COLO668 (cell line): Measurements from ENCODE around the gene HOXA9.
A peak's percentile ranks its signal among the peaks of the same experiment; 100 is the strongest.

Source experiments
- DNase-seq: peaks from one replicate; lab custom pipeline; 2025; ENCODE audit not compliant: unreplicated experiment; lab: John Stamatoyannopoulos, UW

Gene HOXA9

DNA sequence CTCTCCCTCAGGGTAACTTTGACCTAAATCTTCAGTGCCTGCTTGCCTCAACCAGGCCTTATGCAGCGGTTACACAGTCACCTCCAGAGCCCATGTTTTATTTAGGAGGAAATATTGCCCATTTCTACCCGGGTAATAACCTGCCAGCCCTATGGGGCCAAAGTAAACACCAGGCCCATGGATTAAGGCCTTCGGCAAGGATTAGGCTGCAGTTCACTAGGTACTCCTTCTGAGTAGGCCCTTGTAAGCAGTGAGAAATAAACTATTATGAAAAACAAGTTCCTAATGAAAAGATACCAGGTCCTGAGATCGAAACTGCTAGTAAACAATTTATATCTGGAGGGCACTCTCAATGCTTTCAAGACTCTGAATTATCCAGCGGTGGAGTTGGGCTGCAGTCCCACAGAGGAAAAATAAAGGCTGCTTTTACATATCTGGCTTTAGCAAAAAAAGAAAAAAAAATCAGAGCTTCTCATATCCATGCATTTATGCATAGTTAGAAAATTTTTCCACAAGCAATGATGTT is 12.5 kb upstream of the HOXA9 start:
- DNase-seq: no peak

DNA sequence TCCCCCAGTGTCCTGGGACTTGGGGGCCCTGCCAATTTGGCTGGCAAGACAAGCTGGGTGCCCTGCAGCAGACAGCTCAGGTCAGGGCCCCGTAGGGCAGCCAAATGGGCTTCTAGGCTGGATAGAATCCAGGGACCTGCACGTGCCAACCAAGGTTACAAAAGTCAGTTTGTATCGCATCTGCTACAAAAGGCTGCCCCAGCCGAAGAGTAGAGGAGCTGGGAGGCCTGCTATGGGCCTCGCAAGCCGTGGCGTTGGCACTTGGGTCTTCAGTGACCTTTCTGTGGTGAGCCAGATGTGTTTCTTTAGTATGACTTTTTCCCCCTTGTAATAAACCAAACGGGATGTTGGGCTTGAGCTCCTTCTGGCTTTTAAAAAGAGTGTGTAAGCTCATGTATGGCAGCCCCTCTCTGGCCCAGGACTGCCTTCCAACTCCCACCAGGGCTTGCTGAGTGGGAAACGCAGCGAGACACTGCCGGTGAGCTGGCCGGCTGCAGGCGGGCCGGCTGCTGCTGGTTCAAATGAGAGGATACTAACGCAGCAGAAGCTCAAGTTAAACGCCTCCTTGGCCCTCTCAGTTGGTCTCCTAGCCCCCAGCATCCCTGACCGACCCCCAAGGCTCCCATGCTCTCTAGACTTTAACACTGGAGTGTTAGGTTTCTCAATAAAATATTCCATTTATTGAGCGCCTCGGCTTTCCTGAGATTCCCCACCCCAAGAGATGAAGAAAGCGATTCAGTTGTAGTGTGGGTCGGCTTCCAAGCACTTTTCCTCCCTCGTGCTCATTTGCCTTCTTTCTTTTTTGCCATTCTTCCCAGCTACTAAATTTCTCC is 11.8 kb upstream of the HOXA9 start:
- DNase-seq: no peak

DNA sequence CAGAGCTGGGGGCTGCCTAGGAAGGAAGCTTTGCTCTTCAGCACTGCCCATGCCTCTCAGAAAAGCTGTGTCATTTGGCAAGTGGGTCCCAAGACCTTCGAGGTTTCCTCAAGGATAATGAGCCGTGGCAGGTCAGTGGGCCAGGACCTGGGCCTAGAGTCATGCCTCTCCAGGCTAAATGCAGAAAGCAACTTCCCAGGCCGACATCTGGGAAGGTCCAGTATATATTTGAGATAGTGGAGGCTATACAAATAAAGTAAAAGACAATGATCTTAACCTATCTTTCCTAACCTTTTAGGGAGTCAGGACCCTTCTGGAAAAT is 11.1 kb upstream of the HOXA9 start:
- no peak for DNase-seq

DNA sequence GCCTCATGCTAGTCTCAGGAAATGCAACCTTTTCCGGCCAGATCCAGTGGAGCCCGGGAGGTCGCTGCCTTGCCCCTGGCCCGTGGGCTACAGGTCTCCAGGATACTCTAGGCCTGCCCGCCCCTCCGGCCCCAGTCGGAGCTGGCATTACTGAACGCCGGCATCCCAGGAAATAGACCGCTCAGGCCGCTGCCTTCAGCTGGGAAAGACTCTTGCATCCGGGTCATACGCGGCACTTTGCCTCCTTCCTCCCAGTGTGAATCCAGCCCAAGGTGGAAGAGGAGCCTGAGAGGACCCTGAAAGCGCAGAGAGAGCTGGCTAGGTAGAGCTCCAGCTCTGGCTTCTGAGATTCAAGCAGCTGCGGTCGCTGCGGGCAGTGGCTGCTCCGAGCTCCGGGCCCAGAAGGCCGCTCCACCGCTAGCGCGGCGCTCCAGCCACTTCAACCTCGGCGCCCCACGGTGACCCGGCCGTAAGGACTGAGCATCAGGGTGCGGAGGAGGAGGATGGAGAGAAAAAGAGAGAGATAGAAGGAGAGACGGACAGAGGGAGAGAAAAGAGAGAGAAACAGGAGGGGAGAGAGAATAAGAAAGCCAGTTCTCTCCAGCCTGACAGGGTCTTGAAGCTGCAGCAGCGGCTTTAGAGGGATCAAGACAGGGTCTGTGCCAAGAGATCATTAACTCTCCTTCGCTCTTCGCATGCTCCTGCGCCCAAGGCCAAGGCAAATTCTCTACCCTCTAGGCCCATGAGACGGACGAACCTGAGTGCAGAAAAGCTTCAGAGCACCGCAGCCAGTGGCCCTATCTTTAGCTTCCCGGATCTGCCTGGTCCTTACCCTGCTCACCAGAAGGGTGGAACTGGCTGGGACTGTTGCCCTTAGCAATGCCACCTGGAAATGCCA is 10.5 kb upstream of the HOXA9 start:
- DNase-seq: no peak

DNA sequence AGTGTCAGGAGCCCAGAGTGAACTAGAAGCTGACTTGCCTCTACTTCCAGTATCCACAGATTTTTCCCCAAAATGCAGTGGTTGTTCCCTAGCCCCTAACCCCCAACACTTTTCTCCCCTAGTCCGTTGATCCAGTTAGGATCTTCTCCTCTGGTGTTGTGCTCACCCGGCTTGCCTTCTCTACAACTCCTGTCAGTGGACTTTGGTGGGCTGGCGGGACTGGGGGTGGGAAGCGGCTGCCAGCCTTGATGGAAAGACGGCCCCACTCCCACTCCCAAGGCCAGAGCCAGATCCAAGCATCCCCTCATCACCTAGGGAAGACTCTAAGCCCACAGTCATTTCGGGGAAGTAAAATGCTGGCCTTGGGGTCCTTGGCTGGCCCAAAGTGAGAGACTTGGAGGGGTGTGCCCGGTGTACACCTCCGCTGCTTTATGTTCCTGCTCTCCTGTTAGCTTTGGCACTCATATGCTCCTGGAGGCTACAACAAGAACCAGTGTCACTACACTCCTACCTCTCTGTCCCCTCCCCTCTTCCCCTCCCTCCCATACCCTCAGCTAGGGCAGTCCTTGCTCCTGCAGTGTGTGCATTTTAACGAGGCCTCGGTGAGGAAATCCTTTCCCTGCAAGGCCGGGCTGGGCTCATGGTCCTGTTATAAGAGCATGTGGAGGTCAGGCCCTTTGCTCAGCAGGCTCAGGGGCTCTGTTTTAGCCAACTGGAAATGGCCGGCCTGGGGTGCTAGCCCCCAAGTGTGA is 9.7 kb upstream of the HOXA9 start:
- no peak for DNase-seq

DNA sequence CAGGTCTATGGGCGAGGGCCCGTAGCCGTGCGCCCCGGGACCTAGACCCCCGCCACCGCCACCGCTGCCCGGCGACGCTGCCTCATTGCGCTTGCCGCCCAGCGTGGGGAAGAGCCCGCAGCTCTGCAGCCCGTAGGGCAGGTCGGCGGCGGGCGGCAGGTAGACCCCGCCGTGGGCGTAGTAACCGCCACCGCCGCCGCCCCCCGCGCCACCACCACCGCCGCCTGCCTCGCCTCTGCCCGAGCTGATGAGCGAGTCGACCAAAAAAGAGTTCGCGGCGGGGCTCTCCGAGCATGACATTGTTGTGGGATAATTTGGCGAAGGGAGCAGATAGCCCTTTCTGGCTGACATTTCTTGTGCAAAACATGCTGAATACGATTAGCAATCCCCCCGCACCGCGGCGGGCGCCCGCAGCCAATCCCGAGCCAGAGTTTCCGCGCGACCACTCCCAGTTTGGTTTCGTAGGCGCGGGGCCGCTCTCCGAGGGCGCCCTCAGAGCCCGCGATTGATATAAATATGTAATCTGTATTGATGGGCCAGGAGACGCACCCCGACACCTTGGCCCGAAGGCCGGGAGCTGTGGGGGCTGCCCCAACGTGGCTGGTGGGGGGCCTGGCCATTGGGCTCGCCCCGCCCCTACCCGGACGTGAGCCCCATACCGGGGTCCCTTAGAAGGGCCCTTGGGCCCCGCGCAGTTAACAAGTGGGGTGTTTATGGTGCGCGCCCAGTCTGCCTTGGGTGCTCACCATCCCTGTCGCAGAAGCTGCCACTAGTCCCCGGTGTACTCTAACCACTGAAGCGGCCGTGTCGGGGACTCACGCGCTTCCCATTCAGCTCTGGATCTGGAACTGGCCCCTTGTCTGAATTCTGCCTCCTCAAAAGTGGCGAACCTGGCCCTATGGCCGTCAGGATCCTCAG is 8.9 kb upstream of the HOXA9 start, which contains the start of gene HOXA10:
Gene HOXA10, minus strand, starts transcription at position 365 of the 918 bp plus-strand sequence. Its CDS starts 14 bp downstream, at position 351.
- peak; percentile 84 for DNase-seq

DNA sequence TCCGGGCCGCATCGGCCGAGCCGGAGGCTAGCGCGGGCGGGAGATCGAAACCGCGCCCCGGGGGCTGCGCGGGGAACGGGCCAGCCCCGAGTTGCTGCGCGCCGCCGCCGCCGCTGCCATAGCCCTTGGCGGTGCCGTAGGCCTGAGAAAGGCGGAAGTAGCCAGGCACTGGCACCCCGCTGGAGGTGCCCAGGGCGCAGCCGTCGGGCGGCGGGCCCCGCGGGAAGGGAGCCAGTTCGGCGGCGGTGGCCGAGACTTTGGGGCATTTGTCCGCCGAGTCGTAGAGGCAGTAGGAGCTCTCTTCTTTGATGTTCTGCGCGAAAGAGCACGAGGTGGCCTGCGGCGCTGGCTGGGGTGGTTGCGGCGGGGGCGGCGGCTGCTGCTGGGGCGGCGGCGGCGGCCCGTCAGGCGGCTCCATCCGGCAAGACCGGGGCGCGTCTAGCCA is 8.2 kb upstream of the HOXA9 start:
- peak; percentile 86 for DNase-seq

DNA sequence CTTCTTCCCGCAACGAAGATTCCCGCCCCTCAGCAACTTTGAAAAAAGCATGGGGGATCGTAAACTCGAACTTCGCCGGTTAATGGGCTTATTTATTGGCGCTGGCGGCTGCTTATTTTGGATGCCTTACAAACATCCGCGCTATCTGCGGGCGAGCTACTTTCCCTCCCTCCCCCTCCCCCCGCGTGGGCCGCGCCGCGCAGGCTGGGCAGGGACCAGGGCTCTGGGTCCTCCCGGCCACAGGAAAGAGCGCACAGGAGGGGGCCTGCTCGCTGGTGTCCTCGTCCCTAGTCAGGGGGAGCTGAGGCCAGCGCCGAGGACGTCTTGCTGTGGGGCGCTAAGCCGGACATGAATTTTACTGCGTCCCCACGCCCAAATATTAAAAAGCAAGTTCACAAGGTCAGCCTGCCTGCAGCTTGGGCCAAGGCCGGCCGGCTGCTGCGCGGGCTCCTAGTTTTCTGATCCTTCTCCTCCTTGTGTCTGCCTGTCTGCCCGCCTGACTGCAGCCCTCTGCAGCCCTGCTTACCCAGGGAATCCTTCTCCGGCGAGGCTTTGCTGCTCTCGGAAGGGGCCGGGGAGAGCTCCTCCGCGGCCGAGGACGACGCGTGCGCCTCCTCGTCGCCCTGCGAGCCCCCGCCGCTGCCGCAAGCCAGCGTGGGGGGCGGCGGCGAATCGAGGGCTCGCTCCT is 7.6 kb upstream of the HOXA9 start:
- DNase-seq: peak; percentile 92

DNA sequence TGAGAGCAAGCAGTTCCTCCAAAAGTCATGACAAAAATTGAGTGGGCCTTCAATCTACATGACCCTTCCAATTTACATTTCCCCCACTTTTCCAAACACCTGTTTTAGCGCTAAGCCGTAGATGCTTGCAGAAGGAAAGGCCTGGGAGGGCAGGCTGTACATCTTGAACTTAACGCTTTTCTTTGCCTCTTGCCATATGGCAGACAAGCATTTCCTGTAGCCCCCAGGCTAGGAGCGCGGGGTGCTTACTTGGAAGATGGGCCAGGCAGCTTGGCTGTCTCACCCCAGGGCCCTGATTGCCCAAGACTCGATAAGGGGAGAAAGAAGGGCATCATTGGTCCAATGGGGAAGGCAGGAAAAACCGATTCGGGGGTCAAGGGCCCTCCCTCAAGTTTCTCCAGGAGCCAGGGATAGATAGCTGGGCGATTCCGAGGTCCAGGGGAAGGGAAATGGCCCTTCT is 7.0 kb upstream of the HOXA9 start:
- DNase-seq: no peak

DNA sequence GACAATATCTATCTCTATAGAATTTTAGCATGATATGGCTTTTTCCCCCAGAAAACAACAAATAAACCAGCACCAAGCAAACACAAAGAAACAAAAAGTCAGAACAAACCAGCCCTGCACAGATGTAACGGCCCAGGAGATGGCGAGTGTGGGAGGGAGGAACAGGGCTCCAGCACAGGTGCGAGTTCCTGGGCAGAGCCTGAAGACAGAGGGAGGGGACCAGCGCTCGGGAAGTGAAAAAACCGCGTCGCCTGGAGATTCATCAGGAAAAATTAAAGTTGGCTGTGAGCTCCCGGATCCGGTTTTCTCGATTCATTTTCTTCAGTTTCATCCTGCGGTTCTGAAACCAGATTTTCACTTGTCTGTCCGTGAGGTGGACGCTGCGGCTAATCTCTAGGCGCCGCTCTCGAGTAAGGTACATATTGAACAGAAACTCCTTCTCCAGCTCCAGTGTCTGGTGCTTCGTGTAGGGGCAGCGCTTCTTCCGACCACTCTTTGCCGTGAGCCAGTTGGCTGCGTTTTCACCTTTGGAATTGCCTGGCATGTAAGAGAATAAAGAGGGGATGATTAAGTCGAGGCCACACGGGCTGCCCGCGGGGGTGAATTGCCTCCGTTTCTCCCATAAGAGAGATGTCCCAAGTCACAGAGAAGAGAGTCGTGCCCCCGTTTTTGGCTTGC is 6.4 kb upstream of the HOXA9 start:
- peak; percentile 73 for DNase-seq

DNA sequence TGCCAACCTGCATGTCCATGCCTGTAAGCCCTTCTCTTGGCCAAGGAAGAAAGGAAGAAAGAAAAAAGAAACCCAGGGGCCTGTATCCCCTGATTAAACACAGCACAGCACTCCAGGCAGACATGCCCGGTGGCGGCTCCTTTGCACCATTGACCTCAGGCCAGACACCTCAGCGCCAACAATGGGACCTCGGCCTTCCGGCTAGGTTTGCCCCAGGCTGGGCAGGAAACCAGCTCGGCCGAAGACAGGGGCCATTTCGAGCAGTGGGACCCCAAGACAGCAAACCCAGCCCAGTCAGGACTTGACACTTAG is 5.9 kb upstream of the HOXA9 start:
- DNase-seq: peak; percentile 70

DNA sequence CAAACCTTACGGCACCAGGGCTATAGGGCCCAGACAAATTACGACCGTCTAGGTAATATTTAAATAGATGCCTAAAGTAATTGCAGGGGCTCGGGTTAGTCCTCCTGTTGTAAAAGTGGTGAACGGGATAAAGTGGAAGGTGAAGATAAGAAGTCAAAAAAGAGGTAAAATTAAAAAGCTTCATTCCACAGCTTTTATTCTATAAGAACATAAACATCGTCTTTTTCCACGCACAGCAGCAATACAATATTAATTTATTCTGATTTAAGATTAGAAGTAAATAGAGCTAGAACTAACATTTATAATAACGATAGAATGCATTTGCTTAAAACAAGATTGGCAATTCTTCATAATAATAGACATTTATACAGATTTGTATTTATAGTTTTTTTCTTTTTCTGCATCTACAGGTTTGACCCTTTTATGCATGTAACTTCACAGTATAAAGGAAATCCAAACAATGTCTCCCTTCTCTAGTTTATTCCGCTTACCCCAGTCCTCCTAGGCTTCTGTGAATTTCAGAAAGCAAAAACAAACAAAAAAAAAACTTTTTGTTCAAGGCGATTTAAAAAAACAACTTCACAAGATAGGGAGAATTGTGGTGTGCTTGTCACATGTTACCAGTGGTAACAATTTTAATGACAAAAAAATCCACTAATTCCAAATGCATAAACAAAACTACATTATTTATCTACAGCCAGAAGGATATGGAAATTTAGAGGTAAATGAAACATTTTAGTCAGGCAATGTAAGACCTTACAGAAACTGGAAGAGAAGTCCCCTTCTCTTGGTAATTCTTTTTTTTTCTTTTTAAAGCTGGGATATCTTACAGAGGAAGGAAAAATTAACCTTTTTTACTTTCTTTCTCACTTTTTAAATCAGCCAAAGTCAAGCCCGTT is 5.3 kb upstream of the HOXA9 start:
- DNase-seq: no peak

DNA sequence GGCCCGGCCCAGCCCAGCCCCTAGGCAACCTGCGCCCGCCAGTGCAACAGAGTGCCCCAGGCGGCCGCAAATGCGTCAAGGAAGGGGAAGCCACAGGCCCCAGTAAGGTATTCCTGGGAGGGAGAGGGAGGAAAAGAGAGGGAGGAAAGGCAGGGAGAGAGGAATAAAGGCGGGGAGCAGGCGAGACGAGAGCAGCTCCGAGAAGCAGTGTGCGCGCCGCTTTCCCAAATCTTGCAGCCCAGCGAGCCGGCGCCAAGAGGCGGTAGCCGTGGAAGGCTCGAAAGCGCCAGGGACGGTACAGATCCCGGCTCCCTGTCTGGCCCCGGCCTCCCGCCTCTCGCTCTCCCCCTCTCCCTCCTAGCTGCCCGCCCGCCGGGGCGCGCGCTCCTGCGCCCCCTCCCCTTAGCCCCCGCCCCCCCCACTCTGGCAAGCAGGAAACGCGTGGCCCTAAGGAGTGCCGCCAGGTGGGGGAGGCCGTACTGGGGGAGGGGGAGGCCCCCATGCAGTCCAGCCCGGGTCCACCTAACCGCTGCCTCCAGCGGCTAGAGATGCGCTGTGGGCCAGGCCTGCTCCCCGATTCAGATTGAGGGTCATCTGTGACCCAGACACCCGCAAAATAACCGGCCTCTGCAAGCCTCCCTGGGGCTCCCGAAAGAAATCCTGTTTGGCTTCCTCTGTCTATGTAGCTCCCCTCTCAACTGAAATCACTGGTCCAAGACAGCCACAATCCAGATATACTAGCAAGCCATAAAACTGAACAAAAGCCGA is 4.5 kb upstream of the HOXA9 start:
- DNase-seq: peak; percentile 85

DNA sequence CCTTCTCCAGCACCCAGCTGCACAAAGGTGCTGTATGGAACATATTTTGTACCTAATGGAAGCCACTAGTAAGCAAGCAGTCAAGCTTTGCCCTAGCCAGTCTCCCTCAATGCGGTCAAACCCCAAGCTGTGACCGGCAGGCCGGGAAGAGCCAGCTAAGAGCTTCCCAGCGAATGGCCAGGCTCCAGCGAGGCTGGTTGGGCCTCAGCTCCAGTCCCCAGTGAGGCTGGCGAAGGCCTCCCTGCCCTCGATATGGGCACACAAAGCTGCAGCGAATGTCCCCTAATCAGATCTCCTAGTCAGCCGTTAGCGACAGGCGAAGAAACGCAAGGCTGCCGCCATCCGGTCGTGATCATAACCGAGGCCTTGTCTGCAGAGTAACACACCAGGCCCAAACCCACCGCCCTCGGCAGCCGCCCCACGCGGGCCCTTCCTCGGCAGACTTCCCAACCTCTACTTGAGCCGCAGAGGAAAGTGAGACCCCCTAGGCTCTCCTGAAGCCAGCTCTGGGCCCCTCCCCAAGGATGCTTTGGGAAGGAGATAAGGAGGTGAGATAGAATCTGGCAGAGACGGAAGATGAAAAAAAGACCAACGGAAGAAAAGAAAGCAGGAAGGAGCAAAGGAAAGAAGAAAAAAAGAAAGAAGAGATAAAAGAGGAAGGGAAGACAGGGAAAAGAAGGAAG is 3.1 kb upstream of the HOXA9 start:
- no peak for DNase-seq

DNA sequence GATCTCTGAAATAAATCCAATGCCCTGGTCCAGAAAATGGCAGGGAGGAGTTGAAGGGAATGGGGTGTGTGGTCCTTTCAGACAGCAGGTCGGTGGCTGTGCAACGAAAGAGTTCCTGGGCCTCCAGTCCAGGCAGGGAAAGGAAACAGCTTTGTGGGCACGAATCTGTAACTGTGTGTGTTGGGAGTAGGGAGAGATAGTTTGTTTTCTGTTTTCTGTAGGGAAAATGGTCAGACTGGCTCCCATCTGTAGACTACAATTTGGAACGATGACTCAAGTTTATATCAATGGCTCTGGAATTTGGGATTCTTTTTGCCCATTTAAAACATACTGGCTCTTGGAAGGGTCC is 2.6 kb upstream of the HOXA9 start:
- no peak for DNase-seq

DNA sequence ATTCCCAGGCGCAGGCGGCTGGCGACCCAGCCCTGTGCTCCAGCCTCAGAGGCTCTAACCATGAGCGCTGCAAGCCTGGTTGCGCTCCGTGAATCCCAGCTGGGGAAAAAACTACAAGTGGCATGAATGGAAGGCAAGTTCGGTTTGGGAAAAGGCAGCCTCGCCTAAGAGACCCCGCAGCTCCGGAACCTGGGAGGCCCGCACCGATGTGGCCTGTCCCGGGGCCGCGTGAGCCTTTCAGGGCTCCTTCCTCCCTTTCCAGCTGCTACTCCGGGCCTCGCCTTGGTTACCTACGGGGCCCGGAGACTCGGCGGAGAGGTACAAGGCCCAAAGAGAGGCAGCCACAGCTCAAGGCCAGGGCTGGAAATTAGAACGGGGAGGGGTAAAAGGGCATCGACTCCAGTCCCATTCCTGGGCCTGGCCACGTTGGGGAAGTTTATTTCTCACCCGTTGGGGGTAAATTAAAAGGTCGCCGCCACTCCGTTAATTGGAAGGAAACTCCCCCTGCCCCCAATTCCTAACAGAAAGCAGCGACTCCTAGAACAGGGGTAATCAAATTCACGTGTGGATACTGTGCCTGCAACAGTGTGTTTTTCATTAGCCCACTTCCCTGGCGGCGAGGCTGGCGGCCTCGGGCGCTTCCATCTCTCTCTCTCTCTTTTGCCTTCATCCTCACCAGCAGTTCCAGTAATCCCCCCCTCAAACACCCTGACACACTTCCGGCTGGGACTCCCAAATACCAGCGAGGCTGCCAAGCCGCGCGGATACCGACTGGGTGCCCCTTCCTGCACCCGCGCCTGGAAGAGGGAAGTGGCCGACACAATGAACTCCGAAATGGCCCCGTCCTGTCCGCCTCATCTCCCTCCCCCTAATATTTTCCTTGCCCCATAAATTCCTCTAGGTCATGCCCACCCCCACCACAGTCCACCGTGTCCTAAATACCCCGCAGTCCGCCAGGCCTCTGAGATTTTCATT is 1.5 kb upstream of the HOXA9 start:
- DNase-seq: no peak
